Measurements from ENCODE around the gene LANCL3.
"Not testable (repeated sequence)": the region's sequence is repeated elsewhere in the genome, so short reads cannot be mapped to it uniquely, and the experiment has no call there.

LANCL3 gene

GRCh38 chrX:37573121-37573520 lies 1.7 kb downstream of the LANCL3 start:
- not testable (repeated sequence) for H3K9me3 ChIP-seq (ENCODE audit: low read length); H3K9ac ChIP-seq (ENCODE audit: low read length); H3K27me3 ChIP-seq (ENCODE audit: control insufficient read depth in 1 of 2, insufficient read depth in 2 of 2, low read length in 2 of 2); H3K36me3 ChIP-seq (ENCODE audit: insufficient read depth, low read length); H3K4me1 ChIP-seq (ENCODE audit: insufficient read depth, low read length); H3K27ac ChIP-seq (ENCODE audit: low read depth, low read length)
- peak overlapping the region in 1 of 2 donors; percentile 44 for H3K4me3 ChIP-seq (ENCODE audit: low read depth in 1 of 2, low read length in 2 of 2)

GRCh38 chrX:37578045-37578444 lies 6.6 kb downstream of the LANCL3 start:
- Histone ChIP-seq H3K27me3 (ENCODE audit: control insufficient read depth in 1 of 2, insufficient read depth in 2 of 2, low read length in 2 of 2) (no peaks in the 10 kb centered on the region), H3K4me3 (ENCODE audit: low read depth in 1 of 2, low read length in 2 of 2) (no peak overlapping the region), H3K27ac (ENCODE audit: low read depth, low read length) (no peak overlapping the region), H3K4me1 (ENCODE audit: insufficient read depth, low read length) (no peaks in the 10 kb centered on the region), H3K9ac (ENCODE audit: low read length) (no peak overlapping the region), H3K36me3 (ENCODE audit: insufficient read depth, low read length) (no peaks in the 10 kb centered on the region), H3K9me3 (ENCODE audit: low read length) (no peaks in the 10 kb centered on the region)

- H3K4me1 ChIP-seq (ENCODE audit: insufficient read depth, low read length) = no peaks in the 10 kb centered on the region
- no peaks in the 10 kb centered on the region for H3K36me3 ChIP-seq (ENCODE audit: insufficient read depth, low read length)
- H3K4me3 ChIP-seq (ENCODE audit: low read depth in 1 of 2, low read length in 2 of 2) = no peak overlapping the region
- H3K9me3 ChIP-seq (ENCODE audit: low read length) = no peaks in the 10 kb centered on the region
- no peaks in the 10 kb centered on the region for H3K27me3 ChIP-seq (ENCODE audit: control insufficient read depth in 1 of 2, insufficient read depth in 2 of 2, low read length in 2 of 2)
- H3K27ac ChIP-seq (ENCODE audit: low read depth, low read length) = no peak overlapping the region
- H3K9ac ChIP-seq (ENCODE audit: low read length) = no peak overlapping the region
Measured at GRCh38 chrX:37580080-37580479, 8.6 kb downstream of the LANCL3 start.

GRCh38 chrX:37587337-37587736 lies 15.9 kb downstream of the LANCL3 start:
- H3K36me3 ChIP-seq (ENCODE audit: insufficient read depth, low read length); H3K27ac ChIP-seq (ENCODE audit: low read depth, low read length); H3K9me3 ChIP-seq (ENCODE audit: low read length); H3K27me3 ChIP-seq (ENCODE audit: control insufficient read depth in 1 of 2, insufficient read depth in 2 of 2, low read length in 2 of 2); H3K9ac ChIP-seq (ENCODE audit: low read length); H3K4me1 ChIP-seq (ENCODE audit: insufficient read depth, low read length); H3K4me3 ChIP-seq (ENCODE audit: low read depth in 1 of 2, low read length in 2 of 2): not testable (repeated sequence)

- Histone ChIP-seq H3K27me3 (ENCODE audit: control insufficient read depth in 1 of 2, insufficient read depth in 2 of 2, low read length in 2 of 2) (no peaks in the 10 kb centered on the region), H3K4me1 (ENCODE audit: insufficient read depth, low read length) (no peaks in the 10 kb centered on the region), H3K27ac (ENCODE audit: low read depth, low read length) (no peak overlapping the region), H3K4me3 (ENCODE audit: low read depth in 1 of 2, low read length in 2 of 2) (no peak overlapping the region), H3K9me3 (ENCODE audit: low read length) (no peaks in the 10 kb centered on the region), H3K9ac (ENCODE audit: low read length) (no peak overlapping the region), H3K36me3 (ENCODE audit: insufficient read depth, low read length) (no peaks in the 10 kb centered on the region)
Measured at GRCh38 chrX:37590047-37590446, 18.6 kb downstream of the LANCL3 start.

- Histone ChIP-seq H3K4me1 (ENCODE audit: insufficient read depth, low read length) (no peaks in the 10 kb centered on the region), H3K9ac (ENCODE audit: low read length) (no peak overlapping the region), H3K9me3 (ENCODE audit: low read length) (no peaks in the 10 kb centered on the region), H3K36me3 (ENCODE audit: insufficient read depth, low read length) (no peaks in the 10 kb centered on the region), H3K27me3 (ENCODE audit: control insufficient read depth in 1 of 2, insufficient read depth in 2 of 2, low read length in 2 of 2) (no peaks in the 10 kb centered on the region), H3K4me3 (ENCODE audit: low read depth in 1 of 2, low read length in 2 of 2) (no peak overlapping the region), H3K27ac (ENCODE audit: low read depth, low read length) (no peak overlapping the region)
Measured at GRCh38 chrX:37594755-37595382, 23.4 kb downstream of the LANCL3 start.

- Histone ChIP-seq H3K9me3 (ENCODE audit: low read length) (no peaks in the 10 kb centered on the region), H3K9ac (ENCODE audit: low read length) (no peak overlapping the region), H3K27ac (ENCODE audit: low read depth, low read length) (no peak overlapping the region), H3K27me3 (ENCODE audit: control insufficient read depth in 1 of 2, insufficient read depth in 2 of 2, low read length in 2 of 2) (no peaks in the 10 kb centered on the region), H3K4me3 (ENCODE audit: low read depth in 1 of 2, low read length in 2 of 2) (no peak overlapping the region), H3K36me3 (ENCODE audit: insufficient read depth, low read length) (no peaks in the 10 kb centered on the region), H3K4me1 (ENCODE audit: insufficient read depth, low read length) (no peaks in the 10 kb centered on the region)
Measured at GRCh38 chrX:37599729-37600128, 28.3 kb downstream of the LANCL3 start.

- no peaks in the 10 kb centered on the region for H3K36me3 ChIP-seq (ENCODE audit: insufficient read depth, low read length)
- H3K27ac ChIP-seq (ENCODE audit: low read depth, low read length) = no peak overlapping the region
- H3K4me1 ChIP-seq (ENCODE audit: insufficient read depth, low read length) = peaks cover 5% of the 10 kb centered on the region
- H3K27me3 ChIP-seq (ENCODE audit: control insufficient read depth in 1 of 2, insufficient read depth in 2 of 2, low read length in 2 of 2) = no peaks in the 10 kb centered on the region
- H3K9ac ChIP-seq (ENCODE audit: low read length) = no peak overlapping the region
- no peak overlapping the region for H3K4me3 ChIP-seq (ENCODE audit: low read depth in 1 of 2, low read length in 2 of 2)
- H3K9me3 ChIP-seq (ENCODE audit: low read length) = no peaks in the 10 kb centered on the region
Measured at GRCh38 chrX:37603938-37604409, 32.5 kb downstream of the LANCL3 start.

GRCh38 chrX:37607243-37607642 lies 35.8 kb downstream of the LANCL3 start:
- H3K27me3 ChIP-seq (ENCODE audit: control insufficient read depth in 1 of 2, insufficient read depth in 2 of 2, low read length in 2 of 2) = no peaks in the 10 kb centered on the region
- H3K27ac ChIP-seq (ENCODE audit: low read depth, low read length) = no peak overlapping the region
- H3K4me1 ChIP-seq (ENCODE audit: insufficient read depth, low read length) = peaks cover 5% of the 10 kb centered on the region
- H3K9me3 ChIP-seq (ENCODE audit: low read length) = no peaks in the 10 kb centered on the region
- no peak overlapping the region for H3K4me3 ChIP-seq (ENCODE audit: low read depth in 1 of 2, low read length in 2 of 2)
- H3K36me3 ChIP-seq (ENCODE audit: insufficient read depth, low read length) = no peaks in the 10 kb centered on the region
- H3K9ac ChIP-seq (ENCODE audit: low read length) = no peak overlapping the region

GRCh38 chrX:37608156-37608555 lies 36.7 kb downstream of the LANCL3 start:
- Histone ChIP-seq H3K4me3 (ENCODE audit: low read depth in 1 of 2, low read length in 2 of 2) (no peak overlapping the region), H3K36me3 (ENCODE audit: insufficient read depth, low read length) (no peaks in the 10 kb centered on the region)

GRCh38 chrX:37609727-37610126 lies 38.3 kb downstream of the LANCL3 start:
- H3K36me3 ChIP-seq (ENCODE audit: insufficient read depth, low read length) = no peaks in the 10 kb centered on the region
- H3K27me3 ChIP-seq (ENCODE audit: control insufficient read depth in 1 of 2, insufficient read depth in 2 of 2, low read length in 2 of 2) = no peaks in the 10 kb centered on the region
- no peak overlapping the region for H3K27ac ChIP-seq (ENCODE audit: low read depth, low read length)

More at GRCh38 chrX:37608156-37608555, 36.7 kb downstream of the LANCL3 start:
- no peaks in the 10 kb centered on the region for H3K27me3 ChIP-seq (ENCODE audit: control insufficient read depth in 1 of 2, insufficient read depth in 2 of 2, low read length in 2 of 2)
- no peak overlapping the region for H3K9ac ChIP-seq (ENCODE audit: low read length)
- peaks cover 5% of the 10 kb centered on the region for H3K4me1 ChIP-seq (ENCODE audit: insufficient read depth, low read length)
- H3K27ac ChIP-seq (ENCODE audit: low read depth, low read length) = no peak overlapping the region
- H3K9me3 ChIP-seq (ENCODE audit: low read length) = no peaks in the 10 kb centered on the region

GRCh38 chrX:37613933-37614332 lies 42.5 kb downstream of the LANCL3 start:
- Histone ChIP-seq H3K36me3 (ENCODE audit: insufficient read depth, low read length) (no peaks in the 10 kb centered on the region), H3K27me3 (ENCODE audit: control insufficient read depth in 1 of 2, insufficient read depth in 2 of 2, low read length in 2 of 2) (peaks cover 0 to 5% of the 10 kb centered on the region in 2 donors), H3K27ac (ENCODE audit: low read depth, low read length) (no peak overlapping the region), H3K9me3 (ENCODE audit: low read length) (no peaks in the 10 kb centered on the region), H3K4me3 (ENCODE audit: low read depth in 1 of 2, low read length in 2 of 2) (no peak overlapping the region), H3K4me1 (ENCODE audit: insufficient read depth, low read length) (peaks cover 5% of the 10 kb centered on the region), H3K9ac (ENCODE audit: low read length) (no peak overlapping the region)

More at GRCh38 chrX:37609727-37610126, 38.3 kb downstream of the LANCL3 start:
- Histone ChIP-seq H3K4me1 (ENCODE audit: insufficient read depth, low read length) (peaks cover 10% of the 10 kb centered on the region), H3K4me3 (ENCODE audit: low read depth in 1 of 2, low read length in 2 of 2) (no peak overlapping the region), H3K9ac (ENCODE audit: low read length) (no peak overlapping the region), H3K9me3 (ENCODE audit: low read length) (no peaks in the 10 kb centered on the region)

All from muscle layer of colon (tissue), 2 donors.